Stimulated activated CD8-positive, alpha-beta memory T cell treated with anti-CD3 and anti-CD28 coated beads, Interleukin-12 subunit alpha, Interleukin-12 subunit beta, amount 100 ng/mL, for 24 hours (primary cell): ENCODE measurements around the gene KRT80.

Source experiments
- DNase-seq: peaks from one replicate; pipeline ENCODE4 v3.0.0-alpha.2; 2020; ENCODE audit errors: extremely low read depth

The KRT80 gene

GRCh38 chr12:52155048-52155868, 36.6 kb downstream of the KRT80 start:
- DNase-seq = no peak

- no peak for DNase-seq
These were observed 38.9 kb downstream of the KRT80 start for GRCh38 chr12:52152905-52153317.

GRCh38 chr12:52151837-52152783, 39.7 kb downstream of the KRT80 start:
- peak; percentile 24 for DNase-seq

GRCh38 chr12:52151153-52151836, 40.5 kb downstream of the KRT80 start:
- DNase-seq = no peak

- no peak for DNase-seq
These were observed 42.1 kb downstream of the KRT80 start for GRCh38 chr12:52149651-52150241.

- no peak for DNase-seq
These were observed 42.6 kb downstream of the KRT80 start for GRCh38 chr12:52149182-52149641.

- DNase-seq = no peak
These were observed 43.2 kb downstream of the KRT80 start for GRCh38 chr12:52148464-52149181.

- DNase-seq = no peak
These were observed 43.8 kb downstream of the KRT80 start for GRCh38 chr12:52147964-52148463.

GRCh38 chr12:52147367-52147963, 44.3 kb downstream of the KRT80 start:
- no peak for DNase-seq

GRCh38 chr12:52146822-52147366, 44.9 kb downstream of the KRT80 start:
- no peak for DNase-seq

- DNase-seq = no peak
These were observed 45.6 kb downstream of the KRT80 start for GRCh38 chr12:52146089-52146821.

- no peak for DNase-seq
These were observed 46.4 kb downstream of the KRT80 start for GRCh38 chr12:52145228-52146088.

GRCh38 chr12:52144512-52145227, 47.1 kb downstream of the KRT80 start:
- no peak for DNase-seq

- DNase-seq = no peak
These were observed 49.4 kb downstream of the KRT80 start for GRCh38 chr12:52142431-52142830.

- no peak for DNase-seq
These were observed 49.9 kb downstream of the KRT80 start for GRCh38 chr12:52141875-52142274.

- DNase-seq = no peak
These were observed 50.5 kb downstream of the KRT80 start for GRCh38 chr12:52141306-52141705.

- no peak for DNase-seq
These were observed 52.2 kb downstream of the KRT80 start for GRCh38 chr12:52139579-52140062.
